GM19193 (cell line): Measurements from ENCODE around the gene CALML6.
A peak's percentile ranks its signal among the peaks of the same experiment; 100 is the strongest.

Experiments
- POLR2A ChIP-seq: IDR thresholded peaks from 4 replicates; pipeline ENCODE4 v1.6.1; 2011; ENCODE audit not compliant: insufficient read depth, insufficient read length; ENCODE audit errors: extremely low read depth

CALML6 gene

DNA sequence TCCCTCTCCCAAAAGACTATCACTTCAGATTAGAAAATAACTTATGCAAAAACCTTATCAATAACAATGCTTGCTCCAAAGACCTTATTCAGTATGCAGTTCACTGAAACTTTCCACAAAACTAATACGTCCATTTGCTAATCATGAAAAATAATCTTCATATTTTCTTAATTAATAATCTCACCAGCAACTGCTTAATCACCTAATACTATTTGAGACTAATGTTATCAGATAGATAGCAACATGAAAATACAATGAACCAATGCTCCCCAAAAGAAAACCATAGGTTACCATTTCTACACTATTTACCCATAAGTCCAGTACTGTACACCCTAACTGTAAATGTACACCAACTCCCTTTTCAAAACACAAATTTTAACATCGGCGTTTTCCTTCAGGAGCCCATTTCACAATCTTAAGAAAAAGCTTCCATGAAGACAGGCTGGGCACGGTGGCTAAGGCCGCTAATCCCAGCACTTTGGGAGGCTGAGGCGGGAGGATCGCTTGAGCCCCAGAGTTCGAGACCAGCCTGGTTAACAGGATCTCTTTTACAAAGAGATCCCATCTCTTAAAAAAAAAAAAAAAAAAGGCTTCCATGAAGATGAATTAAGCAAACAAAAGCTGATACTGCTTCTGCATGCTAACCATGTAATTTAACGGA, 25.8 kb upstream of the CALML6 start:
- TF ChIP-seq POLR2A, result no peak

GRCh38 chr1:1889847-1890505, 25.1 kb upstream of the CALML6 start:
- no peak for TF ChIP-seq POLR2A

- peak; percentile 69 for TF ChIP-seq POLR2A
Observed at GRCh38 chr1:1890506-1891348, 24.3 kb upstream of the CALML6 start, which contains the start of gene GNB1. GNB1 (minus strand) TSS chr1:1891087; CDS start chr1:1825453, 65,634 bp downstream.

GRCh38 chr1:1891349-1892078, 23.5 kb upstream of the CALML6 start:
- peak; percentile 22 for TF ChIP-seq POLR2A

DNA sequence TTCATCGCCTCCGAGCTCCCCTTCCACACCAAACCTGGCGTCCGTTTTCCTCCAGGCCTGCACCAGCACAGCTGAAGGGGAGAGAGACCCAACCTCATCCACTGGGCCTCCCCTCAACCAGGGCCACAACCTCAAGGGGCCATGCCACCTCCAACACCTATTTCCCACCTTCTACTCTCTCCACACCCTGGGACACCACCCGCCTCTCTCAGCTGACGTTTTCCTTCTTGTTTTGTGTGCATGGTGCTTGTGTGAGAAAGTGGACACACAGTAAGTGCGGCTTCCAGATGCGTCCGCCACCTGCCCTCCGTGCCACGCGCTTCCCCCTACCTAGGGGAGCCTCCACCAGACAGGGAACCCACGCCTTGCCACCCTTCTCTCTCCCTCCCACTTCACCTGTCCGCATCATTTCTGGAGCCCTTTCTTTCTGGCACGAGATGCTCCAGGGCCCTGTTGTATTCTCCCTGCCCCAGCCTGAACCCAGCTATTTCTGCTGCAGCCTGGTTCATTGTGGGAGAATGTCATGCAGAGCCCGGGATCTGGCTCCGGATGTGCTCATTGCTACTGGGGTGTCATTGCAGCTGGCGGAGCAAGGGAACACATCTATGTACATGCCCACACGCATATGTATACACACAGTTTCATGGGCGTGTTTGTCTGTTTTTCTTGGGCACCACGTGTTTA, 22.8 kb upstream of the CALML6 start:
- no peak for TF ChIP-seq POLR2A

DNA sequence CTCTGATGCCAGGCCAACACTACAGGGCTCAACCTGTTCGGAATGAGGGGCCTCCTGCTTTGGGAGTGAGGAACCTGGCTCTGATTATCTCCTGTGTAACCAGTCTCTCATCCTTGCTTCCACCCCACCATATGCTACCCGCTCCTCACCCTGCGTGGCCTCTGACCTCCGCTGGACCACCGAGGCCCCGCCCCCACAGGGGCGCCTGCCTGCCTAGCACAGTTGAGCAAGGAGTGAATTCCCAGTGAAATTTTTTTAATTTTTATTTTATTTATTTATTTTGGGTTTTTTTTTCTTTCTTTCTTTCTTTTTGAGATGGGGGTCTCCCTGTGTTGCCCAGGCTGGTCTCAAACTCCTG, 22.3 kb upstream of the CALML6 start:
- no peak for TF ChIP-seq POLR2A

DNA sequence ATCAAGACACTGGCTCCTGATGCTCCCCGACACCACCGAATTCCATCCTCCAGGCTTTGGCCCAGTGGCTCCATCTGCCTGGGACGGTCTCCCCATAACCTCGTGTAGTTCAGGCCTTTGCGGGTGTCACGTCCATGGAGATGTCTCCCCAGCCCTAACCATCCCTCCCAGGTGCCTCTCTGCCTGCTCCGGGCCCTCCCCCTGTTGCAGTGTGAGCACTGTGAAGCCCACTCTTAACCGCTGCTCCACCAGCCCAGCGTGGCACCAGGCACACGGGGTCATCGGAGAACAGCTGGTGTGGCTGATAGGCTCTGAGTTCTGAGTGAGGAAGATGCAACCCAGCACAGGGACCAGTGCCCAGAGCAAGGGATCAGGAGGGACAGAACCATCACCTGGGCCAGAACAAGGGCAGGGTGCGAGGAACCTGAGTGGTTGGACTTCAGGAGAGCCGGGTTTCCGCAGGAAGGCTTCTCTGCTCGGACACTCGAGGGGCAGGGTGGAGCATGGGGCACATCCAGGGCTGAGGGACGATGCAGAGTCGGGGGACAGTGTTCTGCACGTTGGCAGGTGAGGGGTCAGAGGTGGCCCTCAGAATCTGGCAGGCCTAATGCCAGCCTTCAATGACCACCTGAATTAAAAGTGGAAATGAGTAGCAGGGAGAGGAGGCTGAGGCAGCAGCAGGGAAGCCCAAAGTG, 21.6 kb upstream of the CALML6 start:
- no peak for TF ChIP-seq POLR2A

DNA sequence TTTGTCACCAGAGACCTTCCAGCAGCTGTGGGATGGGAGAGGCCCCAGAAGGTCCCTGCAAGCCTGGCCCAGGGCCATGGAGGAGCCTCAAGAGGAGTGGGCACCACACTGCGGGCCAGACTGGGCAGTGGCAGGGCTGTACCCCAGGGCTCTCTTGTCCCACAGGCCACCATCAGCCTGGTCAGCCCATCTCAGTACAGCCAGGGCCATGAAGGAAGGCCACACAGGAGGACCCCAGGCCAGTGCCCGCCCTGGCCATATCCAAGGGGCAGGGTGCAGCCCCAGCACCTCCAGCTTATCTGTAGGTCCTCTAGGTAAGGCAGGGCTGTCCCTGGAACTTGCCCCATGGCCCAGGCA, 21.1 kb upstream of the CALML6 start:
- no peak for TF ChIP-seq POLR2A

GRCh38 chr1:1894354-1895059, 20.6 kb upstream of the CALML6 start:
- TF ChIP-seq POLR2A, result no peak

- TF ChIP-seq POLR2A, result no peak
Observed at GRCh38 chr1:1895060-1895418, 20.0 kb upstream of the CALML6 start.

GRCh38 chr1:1895456-1896336, 19.4 kb upstream of the CALML6 start:
- TF ChIP-seq POLR2A, result no peak

GRCh38 chr1:1898246-1898933, 16.7 kb upstream of the CALML6 start:
- no peak for TF ChIP-seq POLR2A

DNA sequence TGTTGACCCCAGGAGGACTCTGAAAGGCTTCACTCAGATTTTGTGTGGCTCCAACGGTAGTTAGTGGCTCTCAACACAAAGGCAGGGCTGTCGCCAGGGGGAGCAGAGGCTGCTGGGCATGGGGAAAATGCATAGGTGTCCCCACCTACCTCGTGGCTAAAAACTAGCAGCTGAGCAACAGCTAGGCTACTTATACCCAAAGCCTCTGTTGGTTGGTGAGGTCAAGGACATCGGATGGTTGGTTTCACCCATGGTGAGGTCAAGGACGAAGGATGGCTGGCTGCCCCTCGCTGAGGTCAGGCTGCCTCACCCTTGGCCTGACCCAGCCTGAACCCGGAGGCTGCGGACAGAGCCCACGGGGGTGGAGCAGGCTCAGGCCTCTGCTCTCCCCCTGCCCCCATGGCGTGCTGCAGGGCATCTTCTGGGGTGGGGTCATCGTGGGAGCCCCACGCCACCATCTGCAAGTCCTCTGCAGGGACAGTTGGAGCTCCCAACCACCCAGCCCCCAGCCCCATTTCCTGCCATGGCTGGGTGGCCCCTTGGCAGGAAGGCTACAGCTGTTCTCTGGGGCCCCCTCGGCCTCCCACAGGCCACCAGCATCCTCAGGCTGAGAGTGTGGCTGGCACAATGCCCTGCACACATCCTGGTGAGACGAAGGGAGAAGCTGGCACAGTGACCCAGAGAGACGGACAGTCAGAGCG, 15.6 kb upstream of the CALML6 start:
- no peak for TF ChIP-seq POLR2A
